Ecto neural progenitor cell (in vitro differentiated cells): ENCODE measurements around the gene NWD2.
"Not testable (repeated sequence)": the region's sequence is repeated elsewhere in the genome, so short reads cannot be mapped to it uniquely, and the experiment has no call there.

ENCODE experiments used
- DNase-seq: peaks from one replicate; pipeline ENCODE4 v3.0.0-alpha.2; 2018; ENCODE audit warnings: low spot score

The NWD2 gene

DNA sequence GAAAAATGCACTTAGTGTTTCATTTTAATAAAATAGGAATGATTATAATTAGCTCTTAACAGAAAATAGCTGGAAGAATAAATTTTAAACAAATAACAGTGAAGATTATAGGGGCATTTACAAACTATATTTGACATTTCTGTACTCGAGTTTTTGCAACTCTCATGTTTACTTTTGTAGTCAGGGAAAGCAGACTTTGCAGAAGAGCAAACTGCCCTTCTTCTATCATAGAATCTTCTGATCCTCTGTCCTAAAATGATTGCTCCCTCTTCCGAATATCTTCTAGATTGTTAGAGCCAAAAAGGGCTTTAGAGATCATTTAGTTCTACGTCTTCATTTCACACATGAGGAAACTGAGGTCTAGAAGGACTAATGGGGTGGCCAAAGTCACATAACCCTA is 222.7 kb downstream of the NWD2 start:
- no peak for DNase-seq

DNA sequence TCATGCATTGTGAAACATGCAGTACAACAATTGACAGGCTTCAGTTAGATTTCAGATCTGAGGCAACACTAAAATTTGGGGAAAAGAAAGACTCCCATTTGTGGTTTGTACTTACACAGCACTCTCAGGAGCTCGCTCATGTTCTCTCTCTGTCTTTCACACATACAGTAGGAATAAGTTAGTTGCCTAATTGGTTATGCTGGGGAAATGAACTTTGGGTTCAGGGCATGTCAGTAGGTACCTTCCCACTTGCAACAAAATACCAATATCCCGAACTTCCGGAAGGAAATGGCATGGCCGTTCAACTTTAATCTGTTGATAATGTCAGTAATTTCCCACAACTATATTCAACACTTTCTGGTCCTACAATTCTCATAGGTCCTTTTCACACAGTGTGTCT is 223.3 kb downstream of the NWD2 start:
- DNase-seq = no peak

DNA sequence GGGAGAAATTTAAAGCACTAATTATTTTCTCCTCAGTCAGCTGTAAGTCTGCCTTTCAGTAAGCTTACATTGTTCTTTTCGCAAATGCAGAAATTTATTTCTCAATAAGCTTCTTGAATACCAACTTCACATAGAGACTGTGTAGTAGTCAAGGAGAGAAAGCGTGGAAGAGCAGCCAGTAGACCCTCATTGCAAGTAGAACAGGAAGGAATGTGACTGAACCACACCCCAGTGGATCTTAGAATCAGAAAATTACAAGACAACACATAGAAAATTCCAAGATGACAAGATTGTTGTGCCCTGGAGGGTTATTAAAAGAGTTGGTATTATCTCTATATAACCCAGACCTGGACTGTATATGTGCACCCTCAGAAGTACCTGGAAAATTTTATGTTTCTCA is 224.7 kb downstream of the NWD2 start:
- DNase-seq = no peak

DNA sequence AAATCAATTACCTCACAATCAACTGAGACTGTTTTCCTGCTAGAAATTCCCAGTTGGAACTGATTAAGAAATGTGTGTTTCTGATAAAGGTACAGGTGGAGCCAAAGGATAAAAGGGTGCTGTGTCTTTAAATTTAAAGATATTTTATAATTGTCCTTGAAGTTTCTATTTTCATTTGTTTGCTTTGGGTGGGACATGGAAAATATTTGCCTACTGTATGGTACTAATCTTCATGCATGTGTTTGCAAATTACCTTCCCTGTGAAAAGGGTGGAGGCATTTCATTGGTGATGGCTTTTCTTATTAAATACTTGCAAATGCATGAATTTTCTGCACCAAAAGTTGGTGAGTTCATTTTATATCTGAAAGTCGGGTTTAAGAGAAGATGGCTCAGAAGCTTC is 225.7 kb downstream of the NWD2 start:
- no peak for DNase-seq

DNA sequence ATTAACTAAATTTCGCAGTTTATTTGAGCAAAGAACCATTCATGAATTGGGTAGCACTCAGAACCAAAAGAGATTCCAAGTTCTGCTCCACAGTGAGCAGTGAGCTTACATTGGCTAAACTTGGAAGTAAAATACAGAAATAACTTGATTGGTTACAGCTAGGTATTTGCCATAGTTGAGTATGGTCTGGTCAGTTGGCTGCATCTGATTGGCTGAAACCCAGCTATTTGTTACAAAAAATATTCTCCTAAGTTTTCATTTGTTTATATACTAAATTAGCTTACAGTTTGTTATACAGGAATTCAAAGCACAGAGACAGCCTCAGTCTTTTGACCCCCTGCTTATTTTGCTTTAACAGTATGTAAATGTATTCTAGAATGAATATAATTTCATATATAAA is 226.6 kb downstream of the NWD2 start:
- DNase-seq = no peak

DNA sequence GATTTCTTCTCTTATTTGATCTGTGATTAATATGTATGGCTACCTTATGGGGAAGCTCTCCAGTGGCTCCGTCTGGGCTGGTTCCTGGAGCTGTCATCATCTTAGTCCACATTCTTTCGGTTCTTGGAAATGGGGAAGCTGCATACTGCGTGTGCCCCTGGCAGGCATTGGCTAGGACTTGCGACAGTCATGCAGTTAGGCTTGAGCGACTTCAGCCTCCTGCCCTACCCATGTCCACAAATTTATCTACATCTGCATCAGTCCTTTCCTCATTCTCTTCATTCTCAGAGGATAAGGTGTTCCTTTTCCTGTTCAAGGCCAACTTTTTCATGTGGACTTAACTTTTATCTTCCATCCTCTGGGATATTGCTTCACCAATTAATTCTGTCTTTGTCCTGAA is 227.4 kb downstream of the NWD2 start:
- no peak for DNase-seq

DNA sequence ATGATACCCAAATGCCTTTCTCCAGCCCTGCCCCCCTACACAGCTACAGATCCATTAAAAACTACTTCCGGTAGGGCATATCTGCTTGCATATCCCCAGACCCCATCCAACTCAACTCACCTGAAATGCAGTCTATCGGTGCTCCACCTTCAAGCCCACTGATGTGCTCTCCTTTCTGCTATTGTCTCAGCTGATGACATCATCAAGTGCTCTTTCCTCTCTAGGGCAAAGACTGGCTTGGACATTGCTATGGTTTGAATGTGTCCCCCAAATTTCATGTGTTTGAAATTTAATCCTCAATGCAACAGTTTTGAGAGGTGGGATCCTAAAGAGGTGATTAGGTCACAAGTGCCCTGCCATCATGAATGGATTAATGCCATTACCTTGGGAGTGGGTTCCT is 229.3 kb downstream of the NWD2 start:
- DNase-seq = no peak

DNA sequence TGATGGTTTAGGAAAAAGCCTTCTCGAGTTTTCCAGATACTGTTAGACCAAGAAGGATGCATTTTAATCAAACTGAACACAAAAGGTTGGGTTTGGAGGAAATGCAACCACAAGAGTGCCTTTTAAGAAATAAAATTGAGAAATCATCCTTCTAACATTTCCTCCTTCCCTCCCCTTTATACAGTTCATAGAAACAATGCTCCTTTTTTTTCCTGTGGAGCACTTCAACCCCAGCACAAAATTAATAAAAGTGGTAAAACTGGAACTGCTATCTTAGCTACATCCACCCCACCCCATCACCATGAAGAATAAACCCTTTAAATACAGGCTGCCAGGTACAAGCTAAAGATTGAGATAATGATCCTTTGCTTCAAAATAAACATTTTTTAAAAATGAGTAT is 230.5 kb downstream of the NWD2 start:
- DNase-seq = no peak

DNA sequence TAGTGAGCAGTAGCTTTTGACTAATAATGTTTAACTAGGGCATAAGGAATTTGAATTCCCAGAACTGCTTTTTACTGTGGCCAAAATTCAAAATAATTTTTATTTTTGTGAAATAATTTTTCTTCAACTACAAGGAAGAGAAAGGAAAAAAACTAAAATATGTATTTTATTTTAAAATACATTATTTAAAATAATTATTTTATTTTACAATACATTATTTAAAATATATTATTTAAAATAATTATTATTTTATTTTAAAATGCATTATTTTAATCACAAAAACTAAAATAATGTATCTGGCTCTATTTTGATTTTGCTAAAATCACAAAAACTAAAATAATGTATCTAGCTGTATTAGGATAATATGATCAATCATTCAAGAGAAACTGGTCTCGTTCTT is 231.2 kb downstream of the NWD2 start:
- DNase-seq = no peak

DNA sequence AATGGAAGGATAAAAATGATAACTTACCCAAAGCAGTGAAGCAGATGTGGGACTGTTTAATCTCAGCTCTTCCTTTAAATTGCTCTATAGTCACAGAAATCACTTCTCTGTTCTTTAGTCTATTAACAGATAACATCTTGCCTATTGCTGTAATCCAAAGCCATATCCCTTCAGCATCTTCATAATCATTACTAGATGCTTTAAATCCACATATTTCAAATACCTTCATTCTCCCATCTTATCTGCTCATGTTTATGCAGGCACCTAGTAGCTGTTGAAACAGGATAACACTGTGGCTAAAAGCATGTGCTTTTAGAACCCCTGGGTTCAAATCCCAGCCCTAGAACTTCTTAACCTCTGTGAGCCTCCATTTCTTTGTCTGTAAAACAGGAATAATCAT is 231.7 kb downstream of the NWD2 start:
- DNase-seq = no peak

DNA sequence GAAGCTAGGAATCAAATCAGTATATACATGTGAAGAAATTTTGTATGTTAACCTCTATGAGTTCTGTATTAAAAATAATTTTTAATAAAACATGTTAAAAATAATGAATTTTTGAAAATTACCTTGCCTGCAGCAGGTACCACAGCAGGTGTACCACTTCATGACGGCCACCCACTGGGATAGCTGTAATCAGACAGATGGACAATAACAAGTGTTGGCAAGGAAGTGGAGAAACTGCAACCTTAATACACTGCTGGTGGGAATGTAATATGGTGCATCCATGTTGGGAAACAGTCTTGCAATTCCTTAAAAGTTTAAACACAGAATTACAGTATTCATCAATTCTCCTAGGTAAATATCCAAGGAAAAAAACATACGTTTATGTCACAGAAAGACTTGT is 232.1 kb downstream of the NWD2 start:
- DNase-seq = no peak

DNA sequence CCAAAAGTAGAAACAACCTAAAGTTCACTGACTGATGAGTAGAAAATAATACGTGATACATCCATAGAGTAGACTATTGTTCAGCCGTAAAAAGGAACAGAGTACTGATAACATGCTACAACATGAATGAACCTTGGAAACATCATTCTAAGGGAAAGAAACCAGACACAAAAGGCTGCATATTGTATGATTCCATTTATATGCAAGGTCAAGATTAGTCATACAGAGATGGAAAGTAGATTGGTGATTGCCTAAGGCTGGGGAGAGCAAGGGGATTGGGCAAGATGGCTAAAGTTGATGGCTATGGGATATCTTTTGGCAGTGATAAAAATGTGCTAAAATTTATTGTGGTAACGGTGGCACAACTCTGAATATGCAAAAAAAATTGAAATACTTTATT is 232.6 kb downstream of the NWD2 start:
- no peak for DNase-seq

DNA sequence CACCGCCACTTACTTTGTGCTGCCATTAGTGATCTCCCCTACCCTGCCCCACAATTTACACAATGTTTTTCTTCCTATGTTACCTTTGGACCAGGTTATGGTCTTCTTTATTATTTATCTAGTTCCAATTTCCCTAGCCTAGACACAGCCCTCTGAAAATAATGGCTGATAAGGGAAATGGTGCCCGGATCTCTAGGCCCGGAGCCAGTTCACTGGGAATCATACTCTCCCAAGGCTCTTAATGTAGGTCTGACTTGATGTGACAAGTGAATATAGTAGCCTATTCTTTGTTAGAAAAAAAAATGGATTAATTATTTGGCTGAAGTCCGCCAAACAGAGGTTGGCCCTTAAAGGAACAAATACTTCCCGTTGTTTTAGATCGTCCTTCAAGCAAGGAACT is 233.6 kb downstream of the NWD2 start:
- DNase-seq = no peak

DNA sequence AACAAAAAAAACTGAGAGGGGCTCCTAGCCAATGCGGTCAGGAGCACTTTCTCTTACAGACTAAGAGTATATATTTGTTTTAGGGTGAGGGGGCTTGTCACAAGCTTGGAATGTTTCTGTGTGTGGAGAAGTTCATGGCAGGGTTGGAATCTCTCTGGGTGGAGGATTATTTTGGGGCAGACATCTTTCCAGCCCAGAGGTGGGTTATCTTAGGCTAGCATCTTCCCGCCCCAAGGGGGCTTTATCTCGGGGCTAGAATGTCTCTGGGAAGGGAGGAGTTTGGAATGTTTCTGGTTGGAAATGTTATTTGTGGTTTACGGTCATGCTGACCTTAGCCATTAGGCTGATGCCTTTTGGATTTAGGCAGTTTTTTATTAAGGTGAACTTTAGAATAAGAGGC is 236.0 kb downstream of the NWD2 start:
- no peak for DNase-seq

DNA sequence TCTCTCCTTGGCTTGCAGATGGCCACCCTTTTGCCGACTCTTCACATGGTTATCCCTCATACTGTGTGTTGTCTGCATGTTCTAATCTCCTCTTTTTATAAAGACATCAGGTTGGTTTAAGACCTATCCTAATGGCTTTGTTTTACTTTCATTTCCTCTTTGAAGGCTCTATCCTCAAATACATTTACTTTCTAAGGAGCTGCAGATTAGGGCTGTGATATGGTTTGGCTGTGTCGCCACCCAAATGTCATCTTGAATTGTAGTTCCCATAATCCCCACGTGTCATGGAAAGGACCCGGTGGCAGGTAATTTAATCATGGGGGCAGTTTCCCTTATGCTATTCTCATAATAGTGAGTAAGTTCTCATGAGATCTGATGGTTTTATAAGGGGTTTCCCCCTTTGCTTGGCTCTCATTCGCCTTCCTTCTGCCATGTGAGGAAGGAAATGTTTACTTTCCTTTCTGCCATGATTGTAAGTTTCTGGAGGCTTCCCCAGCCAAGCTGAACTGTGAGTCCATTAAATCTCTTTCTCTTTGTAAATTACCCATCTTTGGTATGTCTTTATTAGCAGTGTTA is 237.1 kb downstream of the NWD2 start:
- DNase-seq = no peak

DNA sequence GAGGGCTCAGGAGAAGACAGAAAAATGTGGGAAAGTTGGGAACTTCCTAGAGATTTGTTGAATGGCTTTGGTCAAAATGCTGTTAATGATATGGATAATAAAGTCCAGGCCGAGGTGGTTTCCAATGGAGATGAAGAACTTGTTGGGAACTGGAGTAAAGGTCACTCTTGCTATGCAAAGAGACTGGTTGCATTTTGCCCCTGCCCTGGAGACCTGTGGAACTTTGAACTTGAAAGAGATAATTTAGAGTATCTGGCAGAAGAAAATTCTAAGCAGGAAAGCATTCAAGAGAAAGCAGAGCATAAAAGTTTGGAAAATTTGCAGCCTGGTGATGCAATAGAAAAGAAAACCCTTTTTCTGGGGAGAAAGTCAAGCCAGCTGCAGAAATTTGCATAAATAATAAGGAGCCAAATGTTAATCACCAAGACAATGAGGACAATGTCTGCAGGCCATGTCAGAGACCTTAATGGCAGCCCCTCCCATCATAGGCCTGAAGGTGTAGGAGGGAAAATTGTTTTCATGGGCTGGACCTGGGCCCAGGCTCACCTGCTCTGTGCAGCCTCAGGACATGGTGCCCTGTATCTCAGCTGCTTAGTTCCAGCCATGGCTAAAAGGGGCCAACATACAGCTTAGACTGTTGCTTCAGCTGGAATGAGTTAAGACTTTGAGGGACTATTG is 237.8 kb downstream of the NWD2 start:
- DNase-seq = no peak

DNA sequence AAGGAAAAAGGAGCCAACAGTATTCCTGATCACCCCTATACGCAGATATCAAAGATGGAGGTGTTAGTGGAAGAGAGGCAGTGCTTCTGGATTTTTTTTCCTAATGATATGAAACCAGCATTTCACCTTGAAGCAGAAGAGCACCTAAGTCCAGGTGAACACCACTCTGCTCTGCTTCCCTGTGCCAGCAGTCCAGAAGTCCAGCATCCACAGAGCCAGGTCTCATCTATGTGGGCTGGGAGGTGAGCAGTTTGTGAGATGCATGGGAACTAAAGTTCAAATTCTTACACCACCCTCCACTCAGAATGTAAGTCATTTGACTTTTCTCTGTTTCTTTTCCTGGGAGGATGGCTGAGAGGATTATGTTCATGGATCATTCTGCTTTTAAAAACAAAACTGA is 239.1 kb downstream of the NWD2 start:
- DNase-seq = no peak

DNA sequence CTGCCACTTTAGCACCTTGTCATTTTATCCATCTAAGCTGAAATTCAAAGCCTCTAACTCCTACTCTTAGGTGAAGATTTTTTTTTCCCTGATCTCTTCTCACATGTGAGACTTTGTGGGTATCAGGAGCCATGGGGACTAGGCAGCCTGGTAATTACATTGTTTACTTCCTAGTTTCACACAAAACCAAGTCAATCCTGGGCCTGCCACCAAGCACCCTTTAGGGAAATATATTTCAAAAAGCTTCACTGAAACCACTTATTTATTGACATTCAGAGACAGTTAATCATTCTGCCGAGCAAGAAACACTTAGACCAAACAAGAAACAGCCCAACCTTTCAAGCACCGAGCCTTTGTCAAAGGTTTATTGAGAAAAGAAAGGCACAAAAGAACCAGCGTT is 241.6 kb downstream of the NWD2 start:
- DNase-seq = no peak

DNA sequence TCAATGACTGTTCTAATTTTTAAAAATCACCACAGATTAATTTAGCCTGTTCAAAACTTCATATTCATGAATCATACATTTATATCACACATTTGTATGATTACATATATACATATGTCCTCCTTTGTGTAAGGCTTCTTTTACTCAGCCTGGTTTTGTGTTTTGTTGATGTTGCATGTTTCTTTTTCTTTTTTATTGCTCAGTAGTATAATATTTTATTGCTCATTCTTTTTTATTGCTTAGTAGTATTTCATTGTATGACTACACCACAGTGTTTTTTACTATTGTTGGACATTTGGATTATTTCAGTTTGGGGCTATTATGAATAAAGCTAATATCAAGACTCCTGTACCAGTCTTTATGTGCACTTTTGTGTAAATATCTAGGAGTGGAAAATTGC is 243.1 kb downstream of the NWD2 start:
- no peak for DNase-seq

DNA sequence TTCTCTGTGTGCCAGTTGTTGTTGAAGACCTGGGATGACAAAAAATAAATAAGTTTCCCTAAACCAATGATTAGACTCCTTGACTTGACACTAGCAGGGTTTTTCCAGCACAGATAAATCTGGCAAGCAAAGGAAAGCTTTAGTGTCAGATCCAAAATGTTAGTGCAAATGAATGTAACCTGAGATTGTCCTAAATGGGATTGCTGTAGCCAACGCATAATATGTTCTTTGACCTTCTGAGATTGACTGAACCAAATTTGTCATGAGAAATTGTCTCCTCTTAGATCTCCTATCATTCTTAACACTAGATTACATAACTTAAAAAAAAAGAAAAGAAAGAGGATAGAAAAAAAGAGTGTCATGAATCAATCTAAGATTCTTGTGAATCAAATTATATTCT is 245.2 kb downstream of the NWD2 start:
- no peak for DNase-seq

DNA sequence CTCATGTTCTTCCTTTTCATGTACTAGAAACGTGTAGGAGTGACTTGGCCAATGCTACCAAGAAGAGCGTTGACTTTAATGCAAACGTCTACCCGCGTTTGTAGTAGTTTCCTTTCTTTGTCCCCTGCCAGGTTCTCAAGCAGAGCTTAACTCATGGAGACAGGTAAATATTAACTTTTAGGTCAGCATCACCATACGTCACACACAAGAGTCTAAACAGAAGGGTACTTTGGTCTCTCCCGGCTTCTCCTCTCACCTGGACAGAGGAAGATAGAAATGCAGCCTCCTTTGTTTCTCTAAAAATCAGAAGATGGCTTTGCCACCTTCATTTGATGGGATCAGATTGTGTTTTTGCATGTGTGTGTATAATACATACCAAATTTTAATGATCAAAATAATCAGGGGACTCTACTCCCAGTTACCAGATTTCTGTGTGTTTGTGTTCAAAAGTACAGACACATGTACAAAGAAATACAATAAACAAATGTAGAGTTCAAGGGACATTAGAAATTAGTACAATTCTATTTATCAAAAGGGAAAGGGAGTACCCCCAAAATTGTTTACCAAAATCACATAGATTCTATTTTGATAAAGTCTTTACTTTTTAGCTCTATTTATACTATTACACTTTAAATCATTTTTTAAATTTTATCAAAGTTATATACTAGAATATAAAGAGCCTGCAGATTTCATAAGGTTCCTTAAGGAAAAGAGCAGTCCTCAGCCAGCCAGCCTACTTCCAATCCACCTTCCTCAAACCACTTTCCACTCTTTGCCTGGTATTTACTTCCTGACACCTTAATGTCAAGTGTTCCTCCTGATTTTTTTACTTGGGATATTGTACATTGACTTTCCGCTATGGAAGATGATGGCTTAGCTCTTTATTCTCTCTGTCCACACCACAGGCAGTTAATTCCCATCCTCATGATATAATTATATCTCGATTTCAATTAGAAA is 246.1 kb downstream of the NWD2 start:
- no peak for DNase-seq

DNA sequence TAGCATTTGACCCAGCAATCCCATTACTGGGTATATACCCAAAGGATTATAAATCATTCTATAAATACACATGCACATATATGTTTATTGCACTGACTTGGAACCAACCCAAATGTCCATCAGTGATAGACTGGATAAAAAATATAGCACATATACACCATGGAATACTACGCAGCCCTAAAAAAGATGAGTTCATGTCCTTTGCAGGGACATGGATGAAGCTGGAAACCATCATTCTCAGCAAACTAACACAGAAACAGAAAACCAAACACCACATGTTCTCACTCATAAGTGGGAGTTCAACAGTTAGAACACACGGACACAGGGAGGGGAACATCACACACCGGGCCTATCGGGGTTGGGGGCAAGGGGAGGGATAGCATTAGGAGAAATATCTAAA is 250.8 kb downstream of the NWD2 start:
- not testable (repeated sequence) for DNase-seq
